Smooth muscle cell (in vitro differentiated cells): ENCODE results near the gene KLHDC10. TPM values are rescaled to one million over a fixed set of nuclear protein-coding genes. Genes with fewer than 3 reads are reported as not detected.

Experiments
- DNase-seq: peaks from one replicate; lab custom pipeline; 2025; ENCODE audit not compliant: unreplicated experiment; lab: John Stamatoyannopoulos, UW
- H2AFZ ChIP-seq: fragments of 200-600 bp; sonication (generic); 2 replicates; pipeline ENCODE4 v1.6.0; 2016; ENCODE audit warnings: antibody characterized with exemption, low read depth, mild to moderate bottlenecking
- H3F3A ChIP-seq: fragments of 200-600 bp; sonication (generic); 2 replicates; pipeline ENCODE4 v1.6.0; 2017; ENCODE audit warnings: antibody characterized with exemption, low read depth
- H3K27ac ChIP-seq: fragments of 200-600 bp; sonication (generic); 2 replicates; pipeline ENCODE4 v1.5.1; 2016; ENCODE audit warnings: low read depth, mild to moderate bottlenecking
- H3K27me3 ChIP-seq: fragments of 200-600 bp; sonication (generic); 2 replicates; pipeline ENCODE4 v1.6.1; 2016; ENCODE audit warnings: low read depth, mild to moderate bottlenecking
- H3K36me3 ChIP-seq: fragments of 200-600 bp; sonication (generic); 2 replicates; pipeline ENCODE4 v1.5.1; 2016; ENCODE audit warnings: low read depth
- H3K4me1 ChIP-seq: fragments of 200-600 bp; sonication (generic); 2 replicates; pipeline ENCODE4 v1.5.1; 2016; ENCODE audit warnings: low read depth
- H3K4me2 ChIP-seq: fragments of 200-600 bp; sonication (generic); 2 replicates; pipeline ENCODE4 v1.6.0; 2016; ENCODE audit warnings: mild to moderate bottlenecking
- H3K4me3 ChIP-seq: fragments of 200-600 bp; sonication (generic); 2 replicates; pipeline ENCODE4 v1.5.1; 2016; ENCODE audit warnings: mild to moderate bottlenecking
- H3K79me2 ChIP-seq: fragments of 200-600 bp; sonication (generic); 2 replicates; pipeline ENCODE4 v1.6.0; 2016; ENCODE audit warnings: low read depth, mild to moderate bottlenecking
- H3K9ac ChIP-seq: fragments of 200-600 bp; sonication (generic); 2 replicates; pipeline ENCODE4 v1.6.0; 2016; ENCODE audit warnings: low read depth
- H3K9me3 ChIP-seq: fragments of 200-600 bp; sonication (generic); replicated peaks from 2 replicates; pipeline ENCODE4 v1.5.1; 2016; ENCODE audit warnings: low read depth
- H4K20me1 ChIP-seq: fragments of 200-600 bp; sonication (generic); 2 replicates; pipeline ENCODE4 v1.6.0; 2016; ENCODE audit warnings: low read depth
- CTCF ChIP-seq: fragments of 200-600 bp; sonication (generic); IDR thresholded peaks from 2 replicates; pipeline ENCODE4 v1.5.1; 2017; ENCODE audit warnings: borderline replicate concordance, mild to moderate bottlenecking, antibody characterized with exemption; ENCODE audit not compliant: insufficient read depth, poor library complexity, severe bottlenecking
- WGBS: methylation state at CpG from one replicate; pipeline ENCODE4 v1.1.7; 2016; ENCODE audit warnings: low lambda C conversion rate; 5-methylcytosine and 5-hydroxymethylcytosine counted together
- polyA plus RNA-seq: library from polyadenylated mRNA; unstranded; fragments of >200 nt; fragmentation: Nextera tagmentation; extraction: Ambion mirVana; gene quantifications from 2 replicates; pipeline ENCODE4 v1.2.1, GENCODE V29; 2016
- total RNA-seq: library from RNA; depleted of rRNA; stranded (reverse); fragments of >200 nt; gene quantifications from 2 replicates; pipeline ENCODE4 v1.2.3, GENCODE V29; 2014

Gene KLHDC10
- total and polyA plus RNA-seq, 2 experiments from 2014 or later, result 8.3 to 24.9 TPM

GRCh38 chr7:130154131-130154500, 83.8 kb downstream of the KLHDC10 start:
- no peaks in the 10 kb centered on the region for H3K9me3 ChIP-seq
- H2AFZ ChIP-seq, result no peak overlapping the region
- H3K27ac ChIP-seq, result no peak overlapping the region
- H3K4me2 ChIP-seq, result no peak overlapping the region
- H3K36me3 ChIP-seq, result no peaks in the 10 kb centered on the region
- H3K4me1 ChIP-seq, result peaks cover 3% of the 10 kb centered on the region
- no peaks in the 10 kb centered on the region for H3K27me3 ChIP-seq
- TF ChIP-seq CTCF, result no peak
- no peak overlapping the region for H3K4me3 ChIP-seq
- no peaks in the 10 kb centered on the region for H3K79me2 ChIP-seq
- WGBS, result 83% methylated on average over 6 of the region's 6 CpGs
- DNase-seq, result no peak
- H3K9ac ChIP-seq, result no peak overlapping the region
- no peaks in the 10 kb centered on the region for H3F3A ChIP-seq
- H4K20me1 ChIP-seq, result no peaks in the 10 kb centered on the region

- Histone ChIP-seq H3K36me3 (no peaks in the 10 kb centered on the region), H2AFZ (no peak overlapping the region), H4K20me1 (no peaks in the 10 kb centered on the region), H3K9ac (no peak overlapping the region), H3K4me3 (no peak overlapping the region), H3K4me1 (peaks cover 3% of the 10 kb centered on the region), H3K9me3 (no peaks in the 10 kb centered on the region), H3K79me2 (no peaks in the 10 kb centered on the region), H3K27me3 (no peaks in the 10 kb centered on the region), H3K27ac (no peak overlapping the region), H3K4me2 (no peak overlapping the region), H3F3A (no peaks in the 10 kb centered on the region)
- TF ChIP-seq CTCF, result peak; percentile 26
- DNase-seq, result no peak
- 90% methylated on average over 31 of the region's 31 CpGs for WGBS
Observed at GRCh38 chr7:130154501-130155317, 84.4 kb downstream of the KLHDC10 start.

DNA sequence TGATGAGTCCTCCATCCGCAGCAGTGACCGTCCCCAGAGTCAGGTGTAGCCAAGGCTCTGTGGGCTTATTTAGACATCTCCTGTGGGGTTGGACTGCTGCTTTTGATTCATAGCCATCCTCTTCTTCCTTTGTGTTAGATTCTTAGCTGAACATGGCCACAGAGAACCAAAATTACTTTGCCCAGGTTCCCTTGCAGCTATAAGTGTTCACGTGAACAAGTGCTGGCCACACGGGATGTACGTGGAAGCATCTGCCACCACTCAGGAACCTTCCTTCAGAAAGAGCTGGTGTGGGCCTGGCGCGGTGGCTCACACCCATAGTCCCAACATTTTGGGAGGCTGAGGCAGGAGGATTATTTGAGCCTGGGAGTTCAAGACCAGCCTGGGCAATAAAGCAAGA, 85.8 kb downstream of the KLHDC10 start:
- Histone ChIP-seq H3K36me3 (no peaks in the 10 kb centered on the region), H3K4me1 (peaks cover 3% of the 10 kb centered on the region), H3F3A (no peaks in the 10 kb centered on the region), H2AFZ (no peak overlapping the region), H3K4me3 (no peak overlapping the region), H3K4me2 (no peak overlapping the region), H3K27ac (no peak overlapping the region), H4K20me1 (no peaks in the 10 kb centered on the region), H3K9ac (no peak overlapping the region), H3K9me3 (no peaks in the 10 kb centered on the region), H3K27me3 (no peaks in the 10 kb centered on the region), H3K79me2 (no peaks in the 10 kb centered on the region)
- WGBS, result 97% methylated on average over 7 of the region's 7 CpGs
- TF ChIP-seq CTCF, result no peak
- DNase-seq, result no peak

DNA sequence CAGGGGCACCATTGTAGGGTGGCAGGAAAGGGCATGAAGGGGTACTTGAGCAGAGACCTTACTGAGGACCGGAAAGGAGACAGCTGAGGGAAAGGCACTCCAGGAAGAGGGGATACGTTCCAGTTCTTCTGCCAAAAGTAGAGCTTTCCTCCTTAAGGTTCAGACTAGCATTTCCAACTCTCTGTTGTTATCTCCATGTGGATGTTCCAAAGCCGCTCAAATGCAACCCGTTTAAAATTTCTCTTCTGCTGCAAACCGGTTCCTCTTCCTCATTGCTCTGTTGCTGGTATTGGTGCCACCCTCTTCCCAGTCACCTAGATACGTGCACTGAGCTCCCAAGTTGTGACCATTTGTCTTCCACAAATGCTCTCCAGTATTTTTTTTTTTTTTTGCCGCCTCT, 87.4 kb downstream of the KLHDC10 start:
- no peak for DNase-seq
- Histone ChIP-seq H3K27ac (no peak overlapping the region), H3F3A (no peaks in the 10 kb centered on the region), H3K79me2 (no peaks in the 10 kb centered on the region), H3K4me3 (no peak overlapping the region), H3K27me3 (no peaks in the 10 kb centered on the region), H3K36me3 (no peaks in the 10 kb centered on the region), H3K4me1 (peaks cover 3% of the 10 kb centered on the region), H3K9me3 (no peaks in the 10 kb centered on the region), H2AFZ (no peak overlapping the region), H3K9ac (no peak overlapping the region), H3K4me2 (no peak overlapping the region), H4K20me1 (no peaks in the 10 kb centered on the region)
- WGBS, result 96% methylated on average over 7 of the region's 7 CpGs
- no peak for TF ChIP-seq CTCF
